WTC11 (cell line): ENCODE results near the gene NALF2. TPM values are rescaled to one million over a fixed set of nuclear protein-coding genes. Genes with fewer than 3 reads are reported as not detected.

ENCODE experiments used
- ATAC-seq: fragments of 200-7000 bp; cut with Tn5 transposase; 2 replicates; pipeline ENCODE4 v1.10.0; 2021; ENCODE audit warnings: mild to moderate bottlenecking, moderate library complexity
- CTCF ChIA-PET: fragments of 300-600 bp; sonication (Branson Sonifier 250); formaldehyde crosslinking; loops from one replicate; lab custom pipeline; 2021; ENCODE audit warnings: antibody characterized with exemption; lab: Charles Lee
- POLR2A ChIA-PET: fragments of 350-600 bp; sonication (Branson Sonifier 250); formaldehyde crosslinking; loops from one replicate; lab custom pipeline; 2021; ENCODE audit warnings: antibody characterized with exemption; lab: Charles Lee
- DNase-seq: peaks from one replicate; pipeline ENCODE4 v3.0.0; 2021; ENCODE audit warnings: low spot score
- H3K27ac Mint-ChIP-seq: 2 replicates; pipeline ENCODE4 v1.8.0; 2021; ENCODE audit warnings: mixed read lengths
- H3K27me3 Mint-ChIP-seq: 2 replicates; pipeline ENCODE4 v1.8.0; 2021; ENCODE audit warnings: low read depth, mild to moderate bottlenecking, moderate library complexity, mixed read lengths
- H3K36me3 Mint-ChIP-seq: 2 replicates; pipeline ENCODE4 v1.8.0; 2021; ENCODE audit warnings: mixed read lengths
- H3K4me1 Mint-ChIP-seq: 2 replicates; pipeline ENCODE4 v1.8.0; 2022; ENCODE audit warnings: mixed read lengths
- H3K4me3 Mint-ChIP-seq: 2 replicates; pipeline ENCODE4 v1.8.0; 2021; ENCODE audit warnings: mild to moderate bottlenecking, moderate library complexity, mixed read lengths
- H3K9me3 Mint-ChIP-seq: 2 replicates; pipeline ENCODE4 v1.8.0; 2021; ENCODE audit warnings: mixed read lengths
- ATF1 ChIP-seq: sonication (generic); formaldehyde crosslinking; IDR thresholded peaks from 2 replicates; pipeline ENCODE4 v1.8.1; 2023; ENCODE audit warnings: mild to moderate bottlenecking, moderate library complexity, missing genetic modification reagents
- CDX4 ChIP-seq: fragments of 250-450 bp; sonication (Bioruptor Pico); IDR thresholded peaks from 2 replicates; pipeline ENCODE4 v1.9.0; 2021; ENCODE audit warnings: moderate library complexity, mild to moderate bottlenecking, inconsistent platforms, borderline replicate concordance
- CREM ChIP-seq: sonication (generic); formaldehyde crosslinking; IDR thresholded peaks from 2 replicates; pipeline ENCODE4 v1.8.1; 2022; ENCODE audit warnings: mild to moderate bottlenecking, missing genetic modification reagents, moderate library complexity
- FOXP4 ChIP-seq: sonication (generic); formaldehyde crosslinking; IDR thresholded peaks from 2 replicates; pipeline ENCODE4 v1.8.0; 2022; ENCODE audit warnings: mild to moderate bottlenecking, missing genetic modification reagents
- GTF2I ChIP-seq: fragments of 250-450 bp; sonication (Bioruptor Pico); conservative IDR thresholded peaks from 2 replicates; pipeline ENCODE4 v1.4.0; 2021; ENCODE audit warnings: mild to moderate bottlenecking
- MAX ChIP-seq: sonication (generic); formaldehyde crosslinking; IDR thresholded peaks from 2 replicates; pipeline ENCODE4 v1.8.0; 2022; ENCODE audit warnings: mild to moderate bottlenecking, missing genetic modification reagents
- MXD4 ChIP-seq: fragments of 250-450 bp; sonication (Bioruptor Pico); IDR thresholded peaks from 2 replicates; pipeline ENCODE4 v1.8.0; 2021; ENCODE audit warnings: mild to moderate bottlenecking, moderate library complexity, borderline replicate concordance
- NFYB ChIP-seq: sonication (generic); formaldehyde crosslinking; conservative IDR thresholded peaks from 2 replicates; pipeline ENCODE4 v1.8.0; 2022; ENCODE audit warnings: low read depth, missing genetic modification reagents
- SOX15 ChIP-seq: fragments of 250-450 bp; sonication (Bioruptor Pico); IDR thresholded peaks from 2 replicates; pipeline ENCODE4 v1.9.0; 2021; ENCODE audit warnings: mild to moderate bottlenecking
- USF1 ChIP-seq: sonication (generic); formaldehyde crosslinking; IDR thresholded peaks from 2 replicates; pipeline ENCODE4 v1.8.0; 2022; ENCODE audit warnings: mild to moderate bottlenecking, missing genetic modification reagents
- ZMAT4 ChIP-seq: fragments of 250-450 bp; sonication (Bioruptor Pico); IDR thresholded peaks from 2 replicates; pipeline ENCODE4 v1.9.0; 2021; ENCODE audit warnings: mild to moderate bottlenecking
- ZNF317 ChIP-seq: sonication (generic); formaldehyde crosslinking; IDR thresholded peaks from 2 replicates; pipeline ENCODE4 v1.8.1; 2023; ENCODE audit warnings: low read depth, mild to moderate bottlenecking, moderate library complexity, missing genetic modification reagents, borderline replicate concordance
- ZNF423 ChIP-seq: fragments of 250-450 bp; sonication (Bioruptor Pico); IDR thresholded peaks from 2 replicates; pipeline ENCODE4 v2.1.2; 2022; ENCODE audit warnings: mild to moderate bottlenecking, moderate library complexity
- ZNF532 ChIP-seq: fragments of 250-450 bp; sonication (Bioruptor Pico); IDR thresholded peaks from 2 replicates; pipeline ENCODE4 v1.9.0; 2021; ENCODE audit warnings: mild to moderate bottlenecking, borderline replicate concordance
- total RNA-seq: library from RNA; stranded (reverse); gene quantifications from 3 replicates; pipeline ENCODE4 v1.2.3, GENCODE V29; 2021

The NALF2 gene
- total RNA-seq, 1 experiment from 2014 or later = 14.0 TPM

- CTCF ChIA-PET = interaction anchor here (0.6 to 1.0 kb wide), 5 partner anchors 14 to 591 kb away, joined by 3 to 4 read pairs (median 3); no protein-coding TSS in a partner anchor
- H3K27me3 Mint-ChIP-seq = peaks cover 8% of the 10 kb centered on the region
- TF ChIP-seq MAX (CRISPR knock-in tag) (no peak), SOX15 (CRISPR knock-in tag) (no peak), ZNF532 (CRISPR knock-in tag) (no peak), CREM (CRISPR knock-in tag) (no peak), ZMAT4 (CRISPR knock-in tag) (no peak), ZNF423 (CRISPR knock-in tag) (no peak), ATF1 (CRISPR knock-in tag) (no peak), ZNF317 (CRISPR knock-in tag) (no peak), MXD4 (CRISPR knock-in tag) (no peak), FOXP4 (CRISPR knock-in tag) (no peak), USF1 (CRISPR knock-in tag) (no peak), NFYB (CRISPR knock-in tag) (no peak), GTF2I (CRISPR knock-in tag) (no peak)
- TF ChIP-seq, all 79 proteins: peak for 0
- DNase-seq = no peak
- Mint-ChIP-seq H3K27ac (no peak overlapping the region), H3K4me1 (peaks cover 20% of the 10 kb centered on the region), H3K4me3 (peak overlapping the region; percentile 80), H3K36me3 (peaks cover 2% of the 10 kb centered on the region), H3K9me3 (no peaks in the 10 kb centered on the region)
- POLR2A ChIA-PET = no interaction called here
- ATAC-seq = no peak
These were observed 2.7 kb downstream of the NALF2 start for GRCh38 chrX:69506617-69507499.

GRCh38 chrX:69507500-69507789 is 3.3 kb downstream of the NALF2 start:
- DNase-seq = no peak
- H3K4me1 Mint-ChIP-seq = peaks cover 20% of the 10 kb centered on the region
- TF ChIP-seq CDX4 (CRISPR knock-in tag) = no peak
- no peak overlapping the region for H3K27ac Mint-ChIP-seq
- ChIA-PET CTCF (no interaction called here), POLR2A (no interaction called here)
- H3K36me3 Mint-ChIP-seq = peaks cover 2% of the 10 kb centered on the region
- H3K9me3 Mint-ChIP-seq = no peaks in the 10 kb centered on the region
- peaks cover 8% of the 10 kb centered on the region for H3K27me3 Mint-ChIP-seq
- ATAC-seq = no peak
- no peak overlapping the region; the same call in 1 of the 2 replicates for H3K4me3 Mint-ChIP-seq
